SHP77 (cell line): ENCODE measurements around the gene GEMIN5.

Experiments used
- DNase-seq, 2 experiments: peaks; one replicate each; lab custom pipeline; 2025; lab: John Stamatoyannopoulos, UW

Gene GEMIN5

DNA sequence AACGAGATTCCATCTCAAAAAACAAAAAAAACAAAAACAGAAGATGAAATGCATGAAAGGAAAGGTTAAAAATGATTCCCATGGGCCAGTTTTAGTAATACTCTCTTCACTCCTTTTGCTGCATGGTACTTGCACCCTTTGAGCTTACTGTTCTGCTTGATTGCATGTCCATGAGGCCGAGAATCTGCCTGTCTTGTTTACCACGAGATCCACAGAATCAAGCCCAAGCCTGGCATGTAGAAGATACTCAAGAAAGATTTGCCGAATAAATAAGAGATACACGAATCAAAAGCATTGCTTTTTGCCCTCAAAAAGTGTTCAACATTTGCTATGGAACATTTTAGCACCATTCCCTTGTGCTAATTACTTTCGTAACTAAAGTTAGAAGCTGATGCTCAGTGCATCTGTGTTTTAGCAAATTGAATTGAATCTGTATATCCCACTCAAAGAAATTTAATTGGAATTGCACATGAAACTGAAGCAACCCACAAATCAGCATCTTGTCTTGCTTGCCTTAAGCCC, 88.7 kb downstream of the GEMIN5 start:
- DNase-seq, result no peak

DNA sequence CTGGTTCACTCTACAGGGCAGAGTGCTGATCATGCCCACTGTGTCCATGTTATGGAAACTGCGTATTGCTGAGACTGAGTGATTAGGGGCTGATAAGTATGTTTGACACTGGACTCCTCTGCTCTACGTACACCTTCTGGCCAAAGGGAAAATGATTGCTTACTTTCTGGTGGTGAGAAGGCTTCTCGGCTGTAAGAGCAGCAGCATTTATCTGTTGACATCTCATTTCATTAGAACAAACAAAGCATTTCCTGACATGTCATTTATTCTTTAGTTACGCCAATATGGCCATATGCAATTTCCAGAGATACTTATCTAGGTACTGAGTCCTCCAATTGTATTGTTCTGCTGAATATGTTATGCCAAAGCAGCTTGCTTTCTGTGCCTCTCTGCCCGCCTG, 93.2 kb downstream of the GEMIN5 start:
- no peak for DNase-seq

DNA sequence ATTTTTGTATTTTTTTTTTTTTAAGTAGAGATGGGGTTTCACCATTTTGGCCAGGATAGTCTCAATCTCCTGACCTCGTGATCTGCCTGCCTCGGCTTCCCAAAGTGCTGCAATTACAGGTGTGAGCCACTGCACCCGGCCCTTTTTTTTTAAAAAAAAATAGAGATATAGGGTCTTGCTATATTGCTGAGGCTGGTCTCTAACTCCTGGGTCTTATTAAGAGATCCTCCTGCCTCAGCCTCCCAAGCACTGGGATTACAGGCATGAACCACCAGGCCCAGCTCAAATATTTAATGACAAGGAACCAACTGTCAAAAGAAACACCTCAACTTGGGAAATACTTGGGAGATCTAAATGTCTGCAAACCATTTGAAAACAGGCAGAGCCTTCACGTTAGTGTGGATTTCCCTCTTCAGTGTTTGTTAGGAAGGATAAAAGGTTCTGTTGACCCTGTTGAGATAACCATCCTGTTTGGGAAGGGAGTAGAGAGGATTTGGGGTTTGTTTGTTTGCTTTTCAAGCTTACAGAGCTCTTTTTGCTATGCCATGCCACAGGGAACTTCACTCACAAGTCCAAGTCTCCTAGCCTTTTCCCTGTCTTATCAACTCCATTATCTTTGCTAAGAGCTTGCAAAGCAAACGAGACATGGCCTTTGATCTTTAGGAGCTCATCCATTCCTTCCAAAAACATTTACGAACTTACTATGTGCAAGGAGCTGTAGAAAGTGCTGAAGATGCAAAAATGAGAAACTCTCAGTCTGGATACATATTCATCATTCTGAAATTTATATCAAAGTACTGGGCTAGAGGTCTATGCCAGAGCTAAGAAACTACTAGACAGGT, 95.1 kb downstream of the GEMIN5 start:
- no peak for DNase-seq

DNA sequence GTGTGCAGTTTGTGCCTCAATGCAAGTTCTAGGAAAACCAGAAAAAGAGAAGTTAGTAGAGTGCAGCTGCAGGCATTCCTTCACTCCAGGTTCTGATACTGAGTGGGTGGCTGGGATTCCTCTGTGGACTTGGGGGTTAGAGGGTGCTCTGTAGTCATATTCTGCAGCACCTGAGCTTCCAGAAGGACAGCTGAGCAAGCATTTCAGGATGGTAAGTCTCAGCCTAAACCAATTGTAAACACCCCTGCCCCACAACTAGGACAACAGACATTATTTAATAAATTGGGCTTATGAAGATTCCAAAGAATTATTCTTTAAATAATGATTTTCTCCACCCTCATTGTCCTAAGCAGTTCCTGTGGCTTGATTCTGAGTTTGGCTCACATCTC, 96.7 kb downstream of the GEMIN5 start:
- DNase-seq, result no peak

DNA sequence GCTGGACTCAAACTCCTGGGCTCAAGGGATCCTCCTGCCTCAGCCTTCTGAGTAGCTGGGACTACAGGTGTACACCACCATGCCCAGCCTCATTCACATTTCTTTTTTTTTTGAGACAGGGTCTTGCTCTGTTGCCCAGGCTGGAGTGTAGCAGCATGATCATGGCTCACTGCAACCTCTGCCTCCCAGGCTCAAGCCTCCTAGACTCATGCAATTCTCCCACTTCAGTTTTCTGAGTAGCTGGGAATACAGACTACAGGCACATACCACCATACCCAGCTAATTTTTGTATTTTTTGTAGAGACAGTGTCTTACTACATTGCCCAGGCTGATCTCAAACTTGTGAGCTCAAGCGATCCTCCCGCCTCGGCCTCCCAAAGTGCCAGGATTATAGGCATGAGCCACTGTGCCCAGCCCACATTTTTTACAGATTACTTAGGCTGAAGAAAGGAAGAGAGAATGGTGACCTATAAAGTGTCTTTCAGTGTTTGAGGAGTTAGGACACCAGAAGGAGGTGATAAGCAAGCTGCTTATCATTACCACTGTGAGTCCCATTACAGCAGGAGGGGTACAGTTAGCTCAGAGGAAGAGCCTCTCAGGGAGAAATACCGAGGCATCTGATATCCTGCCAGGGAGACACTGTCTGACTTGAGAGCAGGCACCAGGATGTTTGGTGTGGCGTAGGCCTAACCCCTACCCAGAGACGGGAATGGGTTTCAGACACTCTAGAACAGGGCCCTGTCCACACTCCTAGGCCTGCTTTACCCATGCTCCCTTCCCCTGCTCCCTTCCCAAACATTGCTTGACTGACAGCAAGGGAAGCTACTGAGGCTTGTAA, 97.4 kb downstream of the GEMIN5 start:
- DNase-seq, result no peak
